Stimulated activated naive CD8-positive, alpha-beta T cell treated with anti-CD3 and anti-CD28 coated beads, Interleukin-15, Interleukin-2, amounts not matched to agents 100 ng/mL and 50 ng/mL, for 24 hours (primary cell): Measurements from ENCODE around the gene NEFH.
A peak's percentile ranks its signal among the peaks of the same experiment; 100 is the strongest.
"Not testable (repeated sequence)": the region's sequence is repeated elsewhere in the genome, so short reads cannot be mapped to it uniquely, and the experiment has no call there.

ENCODE experiments used
- H3K27ac Mint-ChIP-seq: one replicate; pipeline ENCODE4 v1.8.0; 2021; ENCODE audit warnings: mild to moderate bottlenecking, mixed read lengths
- H3K27me3 Mint-ChIP-seq: one replicate; pipeline ENCODE4 v1.8.0; 2021; ENCODE audit warnings: mixed read lengths
- H3K36me3 Mint-ChIP-seq: one replicate; pipeline ENCODE4 v1.8.0; 2021; ENCODE audit warnings: low read depth, mixed read lengths
- H3K4me1 Mint-ChIP-seq: one replicate; pipeline ENCODE4 v1.8.0; 2021; ENCODE audit warnings: low read depth, mixed read lengths
- H3K4me3 Mint-ChIP-seq: one replicate; pipeline ENCODE4 v1.8.0; 2021; ENCODE audit warnings: mild to moderate bottlenecking, mixed read lengths
- H3K9me3 Mint-ChIP-seq: one replicate; pipeline ENCODE4 v1.8.0; 2021; ENCODE audit warnings: mixed read lengths

NEFH gene

GRCh38 chr22:29480262-29480511, 169 bp downstream of the NEFH start:
- H3K27ac Mint-ChIP-seq: no peak overlapping the region
- H3K27me3 Mint-ChIP-seq: peaks cover 48% of the 10 kb centered on the region
- no peaks in the 10 kb centered on the region for H3K9me3 Mint-ChIP-seq
- peaks cover 6% of the 10 kb centered on the region for H3K36me3 Mint-ChIP-seq
- no peak overlapping the region for H3K4me3 Mint-ChIP-seq
- H3K4me1 Mint-ChIP-seq: peaks cover 21% of the 10 kb centered on the region

- Mint-ChIP-seq H3K9me3 (no peaks in the 10 kb centered on the region), H3K4me3 (peak overlapping the region; percentile 75), H3K36me3 (peaks cover 6% of the 10 kb centered on the region), H3K4me1 (peaks cover 19% of the 10 kb centered on the region), H3K27me3 (peaks cover 45% of the 10 kb centered on the region), H3K27ac (no peak overlapping the region)
Observed at GRCh38 chr22:29480512-29481264, 670 bp downstream of the NEFH start.

- Mint-ChIP-seq H3K36me3 (peaks cover 6% of the 10 kb centered on the region), H3K27ac (peak overlapping the region; percentile 40), H3K4me1 (peaks cover 16% of the 10 kb centered on the region), H3K9me3 (no peaks in the 10 kb centered on the region), H3K4me3 (peak overlapping the region; percentile 75), H3K27me3 (peaks cover 42% of the 10 kb centered on the region)
Observed at GRCh38 chr22:29481265-29482000, 1.4 kb downstream of the NEFH start.

GRCh38 chr22:29482253-29482652, 2.2 kb downstream of the NEFH start:
- no peak overlapping the region for H3K27ac Mint-ChIP-seq
- peaks cover 38% of the 10 kb centered on the region for H3K27me3 Mint-ChIP-seq
- H3K9me3 Mint-ChIP-seq: no peaks in the 10 kb centered on the region
- peak overlapping the region; percentile 75 for H3K4me3 Mint-ChIP-seq
- H3K4me1 Mint-ChIP-seq: peaks cover 16% of the 10 kb centered on the region
- peaks cover 6% of the 10 kb centered on the region for H3K36me3 Mint-ChIP-seq

GRCh38 chr22:29482726-29483125, 2.7 kb downstream of the NEFH start:
- Mint-ChIP-seq H3K27me3 (peaks cover 36% of the 10 kb centered on the region), H3K27ac (no peak overlapping the region), H3K36me3 (peaks cover 6% of the 10 kb centered on the region), H3K4me3 (no peak overlapping the region), H3K4me1 (peaks cover 16% of the 10 kb centered on the region), H3K9me3 (no peaks in the 10 kb centered on the region)

- Mint-ChIP-seq H3K36me3 (peaks cover 6% of the 10 kb centered on the region), H3K4me3 (no peak overlapping the region), H3K4me1 (peaks cover 16% of the 10 kb centered on the region), H3K9me3 (no peaks in the 10 kb centered on the region), H3K27me3 (peaks cover 31% of the 10 kb centered on the region), H3K27ac (no peak overlapping the region)
Observed at GRCh38 chr22:29483254-29483653, 3.2 kb downstream of the NEFH start.

- Mint-ChIP-seq H3K4me1 (peaks cover 8% of the 10 kb centered on the region), H3K9me3 (no peaks in the 10 kb centered on the region), H3K27me3 (peaks cover 17% of the 10 kb centered on the region), H3K36me3 (peaks cover 6% of the 10 kb centered on the region), H3K4me3 (no peak overlapping the region), H3K27ac (no peak overlapping the region)
Observed at GRCh38 chr22:29484642-29485041, 4.6 kb downstream of the NEFH start.

- Mint-ChIP-seq H3K27me3 (peaks cover 14% of the 10 kb centered on the region), H3K4me1 (peaks cover 7% of the 10 kb centered on the region), H3K27ac (no peak overlapping the region), H3K36me3 (peaks cover 6% of the 10 kb centered on the region), H3K4me3 (no peak overlapping the region), H3K9me3 (no peaks in the 10 kb centered on the region)
Observed at GRCh38 chr22:29485448-29485847, 5.4 kb downstream of the NEFH start.

GRCh38 chr22:29487426-29487986, 7.5 kb downstream of the NEFH start:
- H3K9me3 Mint-ChIP-seq: no peaks in the 10 kb centered on the region
- H3K4me1 Mint-ChIP-seq: no peaks in the 10 kb centered on the region
- no peak overlapping the region for H3K27ac Mint-ChIP-seq
- H3K4me3 Mint-ChIP-seq: no peak overlapping the region
- no peaks in the 10 kb centered on the region for H3K27me3 Mint-ChIP-seq
- no peaks in the 10 kb centered on the region for H3K36me3 Mint-ChIP-seq

- H3K27ac Mint-ChIP-seq, H3K4me1 Mint-ChIP-seq, H3K4me3 Mint-ChIP-seq, H3K9me3 Mint-ChIP-seq, H3K36me3 Mint-ChIP-seq, H3K27me3 Mint-ChIP-seq: not testable (repeated sequence)
Observed at GRCh38 chr22:29489127-29489780, 9.2 kb downstream of the NEFH start.

GRCh38 chr22:29491012-29491411, 11.0 kb downstream of the NEFH start:
- Mint-ChIP-seq H3K27me3 (no peaks in the 10 kb centered on the region), H3K9me3 (no peaks in the 10 kb centered on the region), H3K36me3 (peaks cover 13% of the 10 kb centered on the region), H3K4me3 (no peak overlapping the region), H3K27ac (no peak overlapping the region), H3K4me1 (no peaks in the 10 kb centered on the region)

GRCh38 chr22:29493636-29494035, 13.6 kb downstream of the NEFH start:
- no peaks in the 10 kb centered on the region for H3K9me3 Mint-ChIP-seq
- no peak overlapping the region for H3K4me3 Mint-ChIP-seq
- H3K36me3 Mint-ChIP-seq: peaks cover 13% of the 10 kb centered on the region
- no peak overlapping the region for H3K27ac Mint-ChIP-seq
- no peaks in the 10 kb centered on the region for H3K27me3 Mint-ChIP-seq
- no peaks in the 10 kb centered on the region for H3K4me1 Mint-ChIP-seq

GRCh38 chr22:29499852-29500251, 19.8 kb downstream of the NEFH start:
- Mint-ChIP-seq H3K9me3 (no peaks in the 10 kb centered on the region), H3K27ac (no peak overlapping the region), H3K36me3 (peaks cover 21% of the 10 kb centered on the region), H3K27me3 (no peaks in the 10 kb centered on the region), H3K4me3 (no peak overlapping the region), H3K4me1 (no peaks in the 10 kb centered on the region)

GRCh38 chr22:29503811-29504372, 23.9 kb downstream of the NEFH start:
- Mint-ChIP-seq H3K27me3 (no peaks in the 10 kb centered on the region), H3K36me3 (peaks cover 40% of the 10 kb centered on the region), H3K27ac (no peak overlapping the region), H3K4me3 (no peak overlapping the region), H3K9me3 (no peaks in the 10 kb centered on the region), H3K4me1 (no peaks in the 10 kb centered on the region)

GRCh38 chr22:29509298-29509697, 29.3 kb downstream of the NEFH start:
- H3K4me1 Mint-ChIP-seq: no peaks in the 10 kb centered on the region
- H3K27me3 Mint-ChIP-seq: no peaks in the 10 kb centered on the region
- no peaks in the 10 kb centered on the region for H3K9me3 Mint-ChIP-seq
- no peak overlapping the region for H3K4me3 Mint-ChIP-seq
- H3K27ac Mint-ChIP-seq: no peak overlapping the region
- peaks cover 47% of the 10 kb centered on the region for H3K36me3 Mint-ChIP-seq
